DMS53 treated with DMSO at 0.1 percent for 48 hours (cell line): Measurements from ENCODE around the gene HS1BP3.
A peak's percentile ranks its signal among the peaks of the same experiment; 100 is the strongest.

Source experiments
- DNase-seq: peaks from one replicate; lab custom pipeline; 2025; ENCODE audit not compliant: unreplicated experiment; lab: John Stamatoyannopoulos, UW

Gene HS1BP3

DNA sequence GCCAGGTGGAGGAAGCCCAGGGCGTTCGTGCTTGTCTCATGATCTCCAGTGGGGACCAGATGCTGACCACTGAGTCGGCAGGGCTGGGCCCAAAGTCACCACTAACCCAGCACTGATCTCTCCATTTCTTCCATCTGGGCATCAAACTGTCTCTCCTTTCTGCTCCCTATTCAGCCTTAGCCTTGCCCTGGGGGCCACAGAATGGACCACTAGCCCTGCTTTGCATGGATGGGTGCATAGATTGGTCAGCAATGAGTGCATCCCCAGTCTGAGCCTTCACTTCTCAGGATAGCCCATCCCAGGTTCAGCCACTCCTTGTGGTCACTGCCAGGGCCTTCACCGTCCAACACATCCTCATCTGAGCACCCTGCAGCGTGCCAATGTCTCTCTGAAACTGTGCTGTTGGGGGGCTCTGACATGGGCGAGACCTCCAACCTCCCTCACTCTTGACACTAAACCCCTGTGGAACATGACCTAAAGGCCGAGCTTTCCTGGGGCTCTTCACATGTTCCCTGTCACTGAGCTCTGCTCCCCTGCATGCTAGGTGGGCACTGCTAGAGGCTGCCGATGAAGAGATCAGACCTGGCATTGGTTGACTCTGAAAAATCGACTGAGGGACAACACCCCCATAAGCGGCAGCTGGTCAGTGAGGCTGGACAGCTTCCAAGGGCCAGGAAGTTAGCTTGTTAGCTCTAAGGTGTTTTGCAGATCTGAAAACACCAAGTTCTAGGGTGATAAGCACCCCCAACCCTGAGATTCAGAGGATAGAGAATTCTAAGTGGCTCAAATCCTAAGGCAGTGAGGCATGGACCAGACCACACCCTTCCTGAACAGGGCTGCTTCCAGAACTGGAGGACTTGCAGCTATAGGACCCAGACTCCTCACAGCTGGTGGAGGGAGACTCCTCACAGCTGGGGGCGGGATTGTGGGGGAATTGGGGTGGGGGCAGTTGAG, 61.7 kb downstream of the HS1BP3 start:
- no peak for DNase-seq

DNA sequence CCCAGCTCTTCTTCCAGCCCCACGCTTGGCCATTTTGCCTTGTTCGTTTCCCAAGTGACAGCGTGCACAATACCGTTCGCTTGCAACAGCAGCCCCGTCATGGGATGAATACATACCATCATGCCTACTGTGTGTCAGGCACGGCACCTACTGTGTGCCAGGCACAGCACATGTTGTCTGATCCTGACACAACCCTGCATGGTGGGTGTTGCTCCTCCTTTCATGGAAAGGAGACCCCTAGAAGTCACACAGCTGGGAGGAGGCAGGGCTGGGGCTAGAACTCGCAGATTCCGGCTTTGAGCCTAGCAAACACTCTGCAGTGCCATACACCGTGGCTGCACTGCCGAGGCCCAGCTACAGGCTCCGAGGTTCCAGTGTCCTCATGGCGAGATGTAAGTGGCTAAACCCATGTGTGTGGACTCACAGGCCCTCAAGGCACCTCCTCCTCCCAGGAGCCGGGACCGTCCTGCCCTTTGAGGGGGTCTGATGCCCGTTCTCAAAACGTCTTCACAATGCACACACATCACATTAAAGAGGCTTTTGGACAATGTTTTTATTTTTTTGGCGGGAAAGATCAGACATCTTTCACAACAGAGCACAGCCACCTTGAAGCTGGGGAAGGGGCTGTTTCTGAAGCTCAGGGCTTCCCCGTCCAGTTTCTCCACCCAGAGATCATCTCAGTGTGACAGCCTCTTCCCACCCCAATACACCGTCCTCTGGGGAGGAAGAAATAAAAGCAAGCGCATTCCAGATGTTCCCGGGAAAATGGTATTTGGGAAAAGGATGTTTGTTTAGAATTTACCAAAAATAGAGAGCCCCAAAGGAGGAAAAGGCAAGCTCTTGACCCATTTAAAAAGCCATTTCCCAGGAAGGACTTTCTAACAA, 64.9 kb downstream of the HS1BP3 start:
- DNase-seq, result no peak

DNA sequence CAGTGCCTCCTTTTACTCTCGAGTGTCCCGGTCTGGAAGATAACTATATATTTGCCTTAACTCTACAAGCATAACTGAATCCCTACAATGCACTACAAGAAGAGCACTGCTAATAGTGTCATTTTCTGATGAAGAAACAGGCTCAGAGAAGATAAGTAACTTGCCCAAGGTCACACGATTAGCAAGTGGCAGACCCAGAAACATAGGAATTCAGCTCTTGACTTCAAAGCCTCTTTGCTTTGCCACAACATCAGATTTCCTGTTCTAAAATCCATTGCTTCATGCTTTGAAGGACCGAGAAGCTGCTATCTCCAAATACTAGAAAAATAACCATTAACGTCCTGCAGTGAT, 65.6 kb downstream of the HS1BP3 start:
- DNase-seq, result no peak

DNA sequence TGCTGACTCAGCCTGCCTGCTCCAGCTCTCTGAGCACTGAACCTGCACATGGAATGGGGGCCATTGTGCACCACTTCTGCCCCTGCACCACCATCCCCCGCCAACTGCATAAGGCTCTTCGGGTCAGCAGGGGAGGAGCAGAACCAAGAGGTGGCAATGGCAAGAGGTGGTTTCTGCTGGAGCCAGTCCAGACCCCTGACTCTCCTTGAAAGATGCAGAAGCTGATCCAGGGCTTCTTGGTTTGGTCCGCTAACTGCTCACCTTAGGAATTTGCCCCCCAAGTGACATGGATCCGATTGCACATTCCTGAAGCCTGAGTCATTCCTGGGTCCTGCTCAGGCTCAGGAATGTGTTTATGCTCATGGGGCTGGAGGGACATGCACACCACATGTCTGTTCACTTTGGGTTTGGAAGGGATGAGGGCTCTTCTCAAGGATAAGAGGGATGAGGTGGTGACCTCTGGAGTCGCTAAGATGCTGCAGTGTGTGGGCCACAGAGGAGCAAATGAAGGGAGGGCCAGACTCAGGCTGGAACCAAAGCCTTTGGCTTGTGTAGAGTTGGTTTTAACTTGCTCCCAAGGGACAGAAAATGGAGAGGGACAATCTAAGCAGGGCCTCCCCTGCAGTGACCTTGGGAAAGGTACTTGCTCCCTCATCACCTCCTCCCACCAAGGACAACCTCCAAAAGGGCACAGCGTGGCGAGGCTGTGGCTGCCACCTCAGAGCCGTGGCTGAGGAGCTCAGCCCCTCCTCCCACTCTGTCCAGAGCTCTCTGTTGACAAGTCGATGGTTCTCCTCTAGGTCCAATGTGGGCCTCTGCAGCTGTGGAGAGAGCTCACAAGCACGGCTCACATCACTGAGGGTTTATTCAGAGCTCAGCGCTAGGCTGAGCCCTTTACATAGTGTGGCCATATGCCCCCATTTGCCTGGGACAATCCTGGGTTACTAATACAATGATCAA, 66.2 kb downstream of the HS1BP3 start:
- no peak for DNase-seq

DNA sequence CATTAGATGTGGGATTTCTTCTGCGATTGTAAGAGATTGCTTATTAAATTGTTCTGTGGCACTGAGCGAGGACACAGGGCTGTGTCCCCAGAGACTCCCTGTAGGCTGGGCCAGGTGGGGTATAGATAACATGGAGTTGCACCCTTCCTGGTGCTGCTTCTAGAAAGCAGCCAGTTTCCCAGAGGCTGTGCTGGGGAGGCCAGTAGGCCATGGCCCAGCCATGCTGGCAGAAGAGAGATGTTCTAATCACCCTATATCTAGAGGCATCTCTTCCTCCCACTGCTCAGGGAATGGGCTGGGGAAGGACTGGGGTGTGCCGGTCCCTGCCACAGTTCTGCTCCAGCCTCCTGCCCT, 66.9 kb downstream of the HS1BP3 start:
- no peak for DNase-seq

DNA sequence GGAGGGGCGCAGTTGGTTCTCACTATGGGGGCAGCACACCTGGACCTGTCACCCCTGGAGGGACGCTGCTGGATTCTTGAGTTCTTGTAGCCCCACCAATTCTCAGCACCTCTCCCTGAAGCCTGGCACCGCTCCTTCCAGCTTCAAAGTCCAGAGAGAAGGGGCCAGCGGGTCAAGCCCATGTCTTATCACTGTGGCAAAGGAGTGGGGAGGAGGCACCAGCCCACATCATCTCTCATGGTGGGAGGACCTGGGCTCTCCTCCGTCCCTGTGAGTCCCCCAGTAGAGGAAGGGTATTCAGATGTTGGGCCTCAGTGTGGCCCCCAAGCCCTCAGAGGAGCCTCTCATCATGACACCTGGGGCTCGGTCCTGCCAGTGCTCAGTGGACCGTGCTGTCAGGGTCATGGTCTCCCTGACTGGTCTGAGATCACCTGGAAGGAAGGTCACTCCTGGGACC, 67.4 kb downstream of the HS1BP3 start:
- no peak for DNase-seq

DNA sequence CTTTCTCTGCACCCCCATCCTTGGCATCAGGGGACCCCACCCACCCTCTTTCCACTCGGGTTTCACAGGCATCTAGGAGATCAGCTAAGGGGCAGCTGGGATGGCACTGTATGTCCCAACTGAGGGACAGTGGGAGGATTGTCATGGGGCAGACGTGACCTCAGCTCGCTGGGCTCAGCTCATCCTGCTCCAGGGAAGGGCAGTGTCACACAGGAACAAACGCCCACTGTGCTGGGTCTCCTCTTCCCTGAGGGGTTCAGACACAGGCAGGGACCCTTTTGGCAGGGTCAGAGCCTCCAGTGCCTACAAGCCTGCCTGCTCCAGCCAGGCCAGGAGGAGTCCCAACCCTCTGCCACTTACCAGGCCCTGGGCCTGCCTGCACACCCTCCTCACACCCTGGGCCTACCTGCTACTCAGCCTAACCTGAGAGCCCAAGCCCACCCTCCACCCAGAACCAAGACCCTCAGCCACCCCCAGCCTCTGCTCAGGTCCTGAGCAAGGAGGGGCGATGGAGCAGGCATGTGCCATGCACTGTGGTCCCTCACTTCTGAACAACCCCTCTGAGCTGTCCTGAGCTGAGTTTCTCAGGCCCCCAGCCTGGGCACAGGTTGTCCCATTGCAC, 68.2 kb downstream of the HS1BP3 start:
- no peak for DNase-seq

DNA sequence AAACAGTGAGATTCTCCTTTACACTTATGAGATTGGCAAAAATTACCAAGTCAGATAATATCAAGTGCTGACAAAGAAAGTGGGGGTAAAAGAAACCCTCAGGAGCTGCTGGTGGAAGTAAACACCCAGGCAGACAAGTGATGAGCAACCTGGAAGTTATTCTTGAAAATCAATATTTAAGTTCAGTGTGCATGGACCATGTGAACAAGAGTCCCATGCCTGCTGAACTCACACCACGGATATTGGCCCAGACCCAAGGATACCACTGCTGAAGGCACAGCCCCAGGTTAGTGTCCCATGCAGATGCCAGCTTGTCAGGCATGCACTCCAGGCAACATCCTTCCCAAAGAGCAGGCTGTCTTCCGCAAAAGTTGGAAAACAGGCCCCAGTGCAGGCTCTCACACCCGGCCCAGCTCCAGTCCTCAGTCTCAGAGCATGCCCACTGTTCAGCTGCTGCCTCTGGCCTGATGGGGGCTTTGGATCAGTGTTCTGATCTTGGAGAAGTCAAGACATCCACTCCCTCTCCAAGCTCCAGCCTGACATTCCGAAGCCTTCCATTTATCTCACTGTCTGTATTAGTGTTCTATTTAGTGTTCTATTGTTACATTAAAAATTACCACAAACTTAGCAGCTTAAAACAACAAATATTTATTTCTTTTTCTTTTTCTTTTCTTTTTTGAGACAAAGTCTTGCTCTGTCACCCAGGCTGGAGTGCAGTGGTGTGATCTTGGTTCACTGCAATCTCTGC, 70.0 kb downstream of the HS1BP3 start:
- DNase-seq, result no peak

DNA sequence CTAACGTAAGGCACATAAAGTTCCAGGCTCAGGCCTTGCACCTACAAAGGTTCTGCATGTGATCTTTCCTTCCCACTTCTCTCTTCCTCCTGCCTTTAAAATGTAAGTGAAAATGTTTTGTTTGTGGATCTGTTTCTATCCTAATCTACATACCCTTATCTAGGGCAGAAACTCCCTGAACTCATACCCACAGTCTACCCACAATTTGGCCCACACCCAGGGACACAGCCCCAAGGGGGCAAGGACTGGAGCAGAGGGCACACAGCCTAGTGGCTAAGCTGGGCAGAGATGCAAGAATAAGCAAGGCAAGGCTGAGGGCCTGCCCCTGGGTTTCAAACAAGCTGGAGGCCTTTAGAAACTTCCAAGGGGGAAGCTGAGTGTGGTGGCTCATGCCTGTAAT, 71.0 kb downstream of the HS1BP3 start:
- DNase-seq, result no peak

DNA sequence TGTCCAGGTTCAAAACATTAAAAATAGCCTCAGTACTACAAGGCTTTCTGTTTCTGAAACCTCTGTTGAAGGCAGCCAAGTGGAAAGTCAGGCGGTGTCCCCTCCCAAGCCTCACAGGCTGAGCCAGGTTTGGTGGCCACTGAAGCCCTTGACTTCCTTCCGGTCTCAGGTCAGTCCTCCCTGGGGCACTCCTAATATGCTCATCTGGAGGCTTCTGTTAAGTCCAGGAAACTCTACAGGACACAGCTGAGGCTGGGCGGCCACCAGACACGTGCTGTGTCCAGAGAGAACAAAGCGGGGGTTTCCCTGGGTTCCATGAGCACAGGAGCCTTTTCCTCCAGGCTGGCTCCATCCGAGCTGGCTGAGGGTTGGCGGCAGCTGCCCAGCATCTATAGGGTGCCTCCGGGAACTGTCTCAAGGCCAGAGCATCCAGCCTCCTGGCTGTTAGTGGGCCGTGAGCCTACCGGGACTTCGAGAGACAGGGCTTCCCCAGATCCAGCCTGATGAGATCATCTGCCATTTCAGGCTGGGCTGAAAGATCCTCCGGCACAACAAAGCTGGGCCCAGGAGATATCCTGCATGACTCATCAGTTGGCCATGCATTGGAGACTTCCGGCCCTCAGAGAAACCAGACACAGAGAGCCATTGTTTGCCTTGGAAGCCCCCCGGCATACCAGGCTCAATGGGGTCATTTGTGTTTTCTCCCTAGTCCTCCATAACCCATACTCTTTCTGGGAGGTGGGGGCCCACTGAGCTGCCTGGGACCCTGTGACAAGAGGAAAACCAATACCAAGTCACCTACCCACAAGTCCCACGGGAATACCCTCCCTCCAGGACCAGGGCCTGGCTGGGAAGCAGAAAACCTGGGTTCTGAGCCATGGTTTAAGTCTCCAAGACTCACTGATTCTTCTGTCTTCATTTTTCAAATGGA, 71.7 kb downstream of the HS1BP3 start:
- peak; percentile 80 for DNase-seq

DNA sequence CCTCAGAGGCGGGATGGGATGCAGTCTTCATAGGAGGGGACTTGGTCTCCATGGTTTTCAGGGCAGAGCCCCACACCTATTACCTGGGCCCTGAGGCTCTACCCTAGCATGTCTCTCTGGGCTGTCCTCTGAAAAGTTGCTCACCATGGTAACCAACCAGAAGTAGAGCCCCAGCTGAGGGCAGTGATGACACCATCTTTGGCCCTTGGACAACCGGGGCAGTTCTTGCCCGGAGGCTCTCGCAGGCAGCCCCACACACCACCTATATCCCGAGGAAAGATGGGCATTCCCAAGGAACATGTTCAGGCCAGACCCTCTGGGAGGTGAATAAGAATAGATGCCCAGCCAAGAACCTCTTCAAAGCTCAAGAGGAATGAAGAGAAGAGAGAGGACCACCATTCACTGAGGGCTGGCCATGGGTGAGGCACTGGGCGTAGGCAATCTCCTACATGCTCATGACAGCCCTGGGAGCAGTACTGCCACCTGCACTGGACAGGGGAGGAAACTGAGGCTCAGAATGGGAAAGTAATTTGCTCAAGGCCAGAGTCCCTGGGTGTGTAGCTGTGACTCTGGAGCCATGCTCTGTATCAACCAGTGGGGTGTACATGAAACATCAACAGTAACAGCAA, 72.5 kb downstream of the HS1BP3 start:
- no peak for DNase-seq

DNA sequence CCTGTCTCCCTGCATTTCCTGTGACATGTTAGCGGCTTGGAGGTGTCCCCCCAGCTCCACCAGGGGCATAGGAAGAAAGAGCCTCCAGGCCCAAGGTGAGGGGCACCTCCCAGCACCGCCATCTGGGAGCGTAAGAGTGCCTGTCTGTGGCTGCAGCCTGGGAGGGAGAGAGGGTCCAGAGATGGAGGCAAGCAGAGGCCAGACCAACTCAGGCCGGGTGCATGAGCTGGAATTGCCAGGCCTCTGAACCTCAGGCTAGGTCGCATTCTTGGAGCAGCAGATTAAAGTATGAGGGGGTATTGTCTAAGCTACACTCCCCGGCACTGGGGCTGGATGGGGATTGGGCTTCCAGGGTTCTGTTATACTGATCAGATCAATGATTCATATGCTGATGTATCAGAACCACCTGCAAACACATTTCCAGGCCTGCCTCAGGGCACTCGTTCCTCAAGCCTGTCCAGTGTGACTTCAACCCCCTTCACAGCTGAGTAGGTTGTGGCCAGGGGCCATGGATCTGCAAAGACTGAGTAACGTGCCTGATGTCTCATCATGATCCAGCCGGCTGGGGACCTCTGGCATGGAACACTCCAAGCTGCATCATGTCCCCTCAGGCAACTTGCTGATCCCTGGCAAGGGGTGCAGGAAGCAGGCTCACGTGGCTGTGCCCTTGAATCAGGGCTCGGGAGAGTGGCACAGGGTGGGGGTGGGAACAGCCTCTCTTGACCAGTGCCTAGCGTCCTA, 73.2 kb downstream of the HS1BP3 start:
- no peak for DNase-seq

DNA sequence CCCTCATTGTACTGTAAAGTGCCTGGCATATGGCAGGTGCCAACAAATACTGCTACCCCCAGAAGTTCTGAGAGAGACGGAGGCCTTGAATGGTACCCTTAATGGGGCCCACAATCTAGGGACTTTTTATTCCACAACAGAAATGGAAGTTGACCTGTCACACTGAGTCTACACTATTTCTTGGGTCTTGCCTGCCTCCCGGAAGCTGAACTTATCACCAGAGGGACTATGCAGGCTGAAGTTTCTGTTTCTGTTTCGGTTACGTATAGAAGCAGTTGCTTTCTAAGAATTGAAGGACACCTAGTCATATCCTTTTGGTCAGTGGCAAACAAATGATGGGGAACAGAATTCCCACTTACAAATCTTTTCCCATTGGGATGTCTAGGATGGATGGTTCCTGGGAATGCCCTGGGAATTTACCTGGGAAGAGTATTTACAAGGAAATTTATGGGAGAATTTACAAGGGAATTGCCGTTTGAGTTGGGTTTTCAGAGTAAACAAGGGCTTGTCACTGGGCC, 74.2 kb downstream of the HS1BP3 start:
- no peak for DNase-seq

DNA sequence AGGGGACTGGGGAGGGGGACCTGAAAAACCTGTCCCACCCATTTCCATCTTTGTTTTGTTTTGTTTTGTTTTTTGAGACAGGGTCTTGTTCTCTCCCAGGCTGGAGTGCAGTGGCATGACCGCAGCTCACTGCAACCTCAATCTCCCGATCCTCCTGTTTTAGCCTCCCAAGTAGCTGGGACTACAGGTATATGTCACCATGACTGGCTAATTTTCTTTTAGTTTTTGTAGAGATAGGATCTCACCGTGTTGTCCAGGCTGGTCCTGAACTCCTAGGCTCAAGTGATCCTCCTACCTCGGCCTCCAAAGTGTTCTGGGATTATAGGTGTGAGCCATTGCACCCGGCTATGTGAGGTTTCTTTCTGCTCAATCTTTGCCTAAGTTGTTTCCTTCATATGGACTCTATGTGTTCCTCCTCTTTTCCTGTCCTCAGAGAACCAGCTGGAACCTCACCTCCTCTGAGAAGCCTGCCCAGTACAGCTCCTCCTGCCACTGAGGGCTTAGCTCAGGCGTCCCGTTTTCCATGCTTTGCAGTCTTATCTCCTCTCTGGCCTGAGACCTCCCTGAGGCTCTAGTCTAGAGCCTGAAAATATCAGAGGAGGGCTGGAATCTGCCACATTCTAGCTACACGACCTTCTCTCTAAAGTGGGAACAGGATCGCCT, 74.8 kb downstream of the HS1BP3 start:
- DNase-seq, result no peak

DNA sequence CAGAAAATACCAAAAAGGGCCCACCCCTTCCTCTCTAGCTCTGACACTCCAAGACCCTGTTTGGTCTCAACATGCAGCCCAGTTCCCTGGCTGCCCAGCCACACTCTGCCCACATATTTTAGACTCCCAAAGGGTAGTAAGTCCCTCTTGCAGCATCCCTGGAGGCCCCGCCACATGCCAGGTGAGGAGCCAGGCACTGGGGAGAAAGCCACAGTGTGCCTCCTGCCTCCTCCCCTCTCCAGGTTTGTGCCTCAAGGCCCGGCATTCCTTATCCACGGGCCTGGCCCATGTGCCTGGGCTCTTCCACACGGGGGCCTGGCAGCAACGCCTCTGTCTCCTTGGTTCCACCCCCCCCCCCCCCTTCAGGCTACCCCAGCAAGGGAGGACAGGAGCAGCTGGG, 75.5 kb downstream of the HS1BP3 start:
- no peak for DNase-seq

DNA sequence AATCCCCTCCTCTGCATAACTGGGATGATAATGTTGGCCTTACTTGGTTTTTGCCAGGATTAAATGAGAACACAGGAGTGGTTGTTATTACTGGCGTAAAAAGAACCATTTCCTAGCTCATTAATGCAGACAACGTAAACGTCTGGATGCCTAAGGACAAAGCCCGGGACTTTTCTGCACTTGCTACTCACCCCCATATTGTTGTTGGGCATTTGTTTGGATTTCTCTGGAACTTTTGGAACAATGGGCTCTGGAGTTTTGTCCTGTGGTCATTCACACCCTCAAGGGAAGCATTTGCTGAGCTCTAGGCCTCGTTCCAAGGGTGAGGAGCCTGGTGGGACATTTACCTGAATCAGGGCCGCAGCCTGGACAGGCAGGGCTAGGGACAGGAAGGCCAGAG, 76.0 kb downstream of the HS1BP3 start:
- DNase-seq, result no peak

DNA sequence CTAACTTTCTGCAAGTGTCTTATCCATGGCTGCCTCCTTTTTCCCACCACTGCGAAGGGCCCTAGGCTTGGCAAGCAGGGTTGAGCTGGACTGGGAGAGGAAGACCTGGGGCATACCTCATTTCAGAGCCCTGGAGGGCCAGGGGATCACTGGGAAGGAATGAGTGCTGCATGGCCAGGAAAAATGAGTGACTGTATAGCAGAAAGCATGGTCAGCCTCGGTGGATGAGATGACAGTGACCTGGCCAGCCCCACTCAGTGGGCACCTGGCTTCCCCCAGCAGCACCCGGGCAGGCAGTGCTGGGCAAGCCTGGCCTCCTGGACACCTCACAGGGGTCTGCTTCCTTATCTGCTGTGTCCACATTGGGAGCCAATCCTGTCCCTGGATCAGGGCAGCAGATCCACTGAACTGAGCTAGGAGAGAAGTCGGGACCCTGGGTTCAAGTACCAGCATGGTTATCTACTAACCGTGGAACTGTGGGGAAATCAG, 76.4 kb downstream of the HS1BP3 start:
- DNase-seq, result no peak
